GM19438 (cell line): ENCODE measurements around the gene TEDC1.
"Not testable (repeated sequence)": the region's sequence is repeated elsewhere in the genome, so short reads cannot be mapped to it uniquely, and the experiment has no call there.

Experiments used
- ATAC-seq: cut with Tn5 transposase; IDR thresholded peaks from one replicate; pipeline ENCODE4 v1.9.1; 2021; ENCODE audit warnings: low read depth; ENCODE audit not compliant: unreplicated experiment

TEDC1 gene

GRCh38 chr14:105534586-105534985, 43.5 kb downstream of the TEDC1 start:
- ATAC-seq: no peak

- ATAC-seq: no peak
Observed at GRCh38 chr14:105536051-105536450, 45.0 kb downstream of the TEDC1 start.

- ATAC-seq: no peak
Observed at GRCh38 chr14:105536691-105537579, 45.9 kb downstream of the TEDC1 start.

- ATAC-seq: no peak
Observed at GRCh38 chr14:105537580-105538474, 46.8 kb downstream of the TEDC1 start.

GRCh38 chr14:105538481-105539049, 47.5 kb downstream of the TEDC1 start:
- no peak for ATAC-seq

DNA sequence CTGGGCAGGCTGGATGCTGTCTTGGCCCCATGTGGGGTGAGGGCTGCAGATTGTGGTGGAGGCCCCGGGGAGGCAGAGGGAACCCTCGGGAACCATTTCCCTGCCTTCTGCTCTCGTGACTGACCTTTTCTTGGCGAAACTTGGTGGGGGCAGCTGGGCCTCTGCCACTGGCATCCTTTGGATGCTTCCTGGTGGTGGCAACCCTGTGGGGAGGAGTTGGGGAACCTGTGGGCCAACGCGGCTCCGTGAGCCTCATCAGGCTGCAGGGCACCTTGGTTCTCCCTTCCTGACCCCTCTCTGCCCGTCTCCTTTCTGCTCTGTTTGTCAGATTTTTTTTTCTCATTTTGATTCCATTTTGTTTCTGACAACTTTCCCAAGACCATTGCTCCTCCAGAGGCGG, 49.8 kb downstream of the TEDC1 start:
- ATAC-seq: no peak

DNA sequence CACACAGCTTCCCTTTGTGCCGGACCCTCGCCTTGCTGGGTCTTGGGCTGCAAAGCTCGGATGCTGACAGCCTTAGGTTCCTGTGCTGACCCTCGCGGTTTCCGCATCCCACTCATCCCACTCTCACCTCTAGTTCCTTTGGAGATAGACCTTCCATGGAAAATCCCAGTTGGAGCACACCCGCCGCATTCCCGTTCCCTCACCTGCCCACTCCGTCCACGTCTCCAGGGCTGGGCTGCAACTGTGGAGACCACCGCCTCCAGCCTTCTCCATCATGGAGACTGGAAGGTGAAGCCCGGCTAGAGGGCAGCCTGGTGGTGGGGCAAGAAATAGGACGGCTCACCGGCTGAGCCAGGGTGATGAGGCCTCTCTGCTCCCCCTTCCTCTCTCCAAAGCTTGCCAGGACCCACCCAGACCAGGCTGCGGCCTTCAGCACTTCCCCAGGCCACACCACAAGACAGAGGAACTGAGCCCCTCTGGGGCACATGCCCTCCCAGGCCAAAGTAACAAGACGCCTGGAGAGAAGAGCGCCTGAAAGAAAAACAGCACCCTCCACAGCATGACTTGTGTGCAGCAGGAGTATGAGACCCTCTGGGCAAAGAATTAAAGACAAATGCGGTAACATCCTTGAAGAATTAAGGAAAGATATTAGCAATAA, 50.3 kb downstream of the TEDC1 start:
- no peak for ATAC-seq

GRCh38 chr14:105545676-105546075, 54.6 kb downstream of the TEDC1 start:
- not testable (repeated sequence) for ATAC-seq

DNA sequence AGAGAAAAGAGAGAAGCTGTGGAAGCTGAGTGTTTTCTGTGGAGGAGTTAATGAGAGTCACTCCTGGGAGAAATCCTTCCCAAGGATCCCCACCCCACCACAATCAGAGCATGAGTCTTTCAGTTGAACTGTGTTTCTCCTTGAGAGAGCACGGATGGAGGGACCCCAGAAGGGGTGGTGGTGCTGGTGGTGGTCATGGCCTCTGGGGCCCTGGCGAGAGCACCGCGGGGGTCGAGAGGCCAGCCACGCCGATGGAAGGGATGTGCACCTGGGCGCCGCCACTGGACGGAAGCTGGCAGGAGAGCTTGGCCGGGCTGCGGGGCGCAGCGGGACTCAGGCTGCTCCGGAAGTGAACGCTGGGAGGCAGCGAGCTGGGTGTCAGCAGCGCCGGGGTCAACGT, 55.4 kb downstream of the TEDC1 start:
- not testable (repeated sequence) for ATAC-seq

DNA sequence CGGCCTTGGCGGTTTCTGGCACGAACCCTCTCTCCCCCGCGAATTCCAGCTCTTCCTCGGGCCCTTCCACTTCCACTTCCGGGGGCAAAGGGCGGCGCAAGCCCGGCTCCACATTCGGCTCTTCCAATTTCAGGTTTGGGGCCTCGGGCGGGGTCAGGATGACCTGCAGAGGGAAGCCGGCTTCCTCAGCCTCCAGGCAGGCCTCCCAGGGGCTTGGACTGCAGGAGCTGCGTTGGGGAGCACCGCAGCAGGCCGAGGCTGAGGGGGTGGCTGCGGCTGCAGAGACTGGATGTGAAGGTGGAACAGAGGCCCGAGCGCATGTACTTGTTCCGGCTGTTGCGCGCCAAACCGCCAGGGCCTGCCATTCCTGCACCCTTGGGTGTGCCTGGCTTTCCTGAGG, 56.0 kb downstream of the TEDC1 start:
- not testable (repeated sequence) for ATAC-seq

DNA sequence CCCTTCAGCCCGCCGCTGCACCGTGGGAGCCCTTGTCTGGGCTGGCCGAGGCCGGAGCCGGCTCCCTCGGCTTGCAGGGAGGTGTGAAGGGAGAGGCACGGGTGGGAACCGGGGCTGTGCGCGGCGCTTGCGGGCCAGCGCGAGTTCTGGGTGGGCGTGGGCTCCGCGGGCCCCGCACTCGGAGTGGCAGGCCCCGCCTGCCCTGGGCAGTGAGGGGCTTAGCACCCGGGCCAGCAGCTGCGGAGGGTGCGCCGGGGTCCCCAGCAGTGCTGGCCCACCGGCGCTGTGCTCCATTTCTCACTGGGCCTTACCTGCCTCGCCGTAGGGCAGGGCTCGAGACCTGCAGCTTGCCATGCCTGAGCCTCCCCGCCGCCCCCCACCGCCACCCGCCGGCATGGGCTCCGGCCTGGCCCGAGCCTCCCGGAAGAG, 56.7 kb downstream of the TEDC1 start:
- no peak for ATAC-seq
